OCI-LY3 (cell line): Measurements from ENCODE around the gene FBXO8.

ENCODE experiments used
- H2AFZ ChIP-seq: fragments of 200-600, 300-600 bp; shearing (Covaris generic); 2 replicates; pipeline ENCODE4 v1.6.0; 2014; ENCODE audit warnings: antibody characterized with exemption, low read depth, low read length
- H3K27ac ChIP-seq: fragments of 200-600, 300-600 bp; sonication (generic); 2 replicates; pipeline ENCODE4 v1.5.1; 2014; ENCODE audit warnings: mild to moderate bottlenecking, low read length, moderate library complexity, mixed read lengths
- H3K27me3 ChIP-seq: fragments of 200-600, 300-600 bp; sonication (generic); 2 replicates; pipeline ENCODE4 v1.6.1; 2014; ENCODE audit warnings: low read depth, low read length, mixed read lengths
- H3K36me3 ChIP-seq: fragments of 200-600, 300-600 bp; sonication (generic); replicated peaks from 2 replicates; pipeline ENCODE3; 2014; ENCODE audit warnings: low read depth, low read length, mixed read lengths
- H3K4me1 ChIP-seq: fragments of 300-600, 200-600 bp; sonication (generic); 2 replicates; pipeline ENCODE4 v1.6.1; 2014; ENCODE audit warnings: low read length, mixed read lengths
- H3K4me2 ChIP-seq: fragments of 200-600, 300-600 bp; sonication (generic); 2 replicates; pipeline ENCODE4 v1.6.1; 2014; ENCODE audit warnings: low read length, mixed read lengths
- H3K4me3 ChIP-seq: fragments of 300-600, 200-600 bp; sonication (generic); 2 replicates; pipeline ENCODE4 v1.5.1; 2014; ENCODE audit warnings: antibody characterized with exemption, mild to moderate bottlenecking, low read length, moderate library complexity
- H3K79me2 ChIP-seq: fragments of 300-600, 200-600 bp; shearing (Covaris generic); 2 replicates; pipeline ENCODE4 v1.6.1; 2014; ENCODE audit warnings: mild to moderate bottlenecking, low read length, mixed read lengths
- H3K9ac ChIP-seq: fragments of 300-600, 200-600 bp; shearing (Covaris generic); 2 replicates; pipeline ENCODE4 v1.6.0; 2014; ENCODE audit warnings: mild to moderate bottlenecking, low read length, moderate library complexity
- H3K9me3 ChIP-seq: fragments of 200-600, 300-600 bp; shearing (Covaris generic); 2 replicates; pipeline ENCODE4 v1.6.1; 2014; ENCODE audit warnings: low read length, mixed read lengths; ENCODE audit not compliant: insufficient read depth
- H4K20me1 ChIP-seq: fragments of 200-600, 300-600 bp; sonication (generic); 2 replicates; pipeline ENCODE4 v1.6.1; 2016; ENCODE audit warnings: low read length, mixed read lengths; ENCODE audit not compliant: insufficient read depth
- EZH2phosphoT487 ChIP-seq: fragments of 200-600 bp; shearing (Covaris generic); IDR thresholded peaks from 2 replicates; pipeline ENCODE4 v1.6.1; 2018; ENCODE audit warnings: antibody characterized with exemption, mixed run types, low read depth
- TF ChIP-seq, protein P1 (sequence below): fragments of 200-600, 300-600 bp; sonication (generic); IDR thresholded peaks from 2 replicates; pipeline ENCODE4 v1.5.1; 2014; ENCODE audit warnings: antibody characterized with exemption, low read length, low read depth

The FBXO8 gene

DNA sequence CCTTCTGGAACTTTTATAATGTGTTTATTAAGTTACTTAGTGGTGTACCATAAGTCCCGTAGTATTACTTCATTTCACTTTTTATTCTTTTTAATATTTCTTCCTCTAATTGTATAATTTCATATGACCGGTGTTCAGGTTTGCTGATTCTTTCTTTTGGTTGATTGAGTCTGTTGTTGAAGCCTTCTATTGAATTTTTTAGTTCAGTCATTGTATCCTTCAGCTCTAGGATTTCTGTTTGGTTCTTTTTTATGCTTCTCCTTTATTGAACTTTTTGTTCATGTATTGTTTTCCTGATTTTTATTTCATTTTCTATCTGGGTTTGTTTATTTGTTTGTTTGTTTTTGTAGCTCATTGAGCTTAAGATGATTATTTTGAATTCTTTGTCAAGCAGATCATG lies 9.0 kb upstream of the FBXO8 start:
- no peak overlapping the region for H3K4me3 ChIP-seq
- no peak overlapping the region for H3K9ac ChIP-seq
- H3K9me3 ChIP-seq, result peaks cover 39% of the 10 kb centered on the region
- peaks cover 40% of the 10 kb centered on the region for H3K36me3 ChIP-seq
- no peaks in the 10 kb centered on the region for H4K20me1 ChIP-seq
- no peak for TF ChIP-seq EZH2phosphoT487
- TF ChIP-seq, protein P1, sequence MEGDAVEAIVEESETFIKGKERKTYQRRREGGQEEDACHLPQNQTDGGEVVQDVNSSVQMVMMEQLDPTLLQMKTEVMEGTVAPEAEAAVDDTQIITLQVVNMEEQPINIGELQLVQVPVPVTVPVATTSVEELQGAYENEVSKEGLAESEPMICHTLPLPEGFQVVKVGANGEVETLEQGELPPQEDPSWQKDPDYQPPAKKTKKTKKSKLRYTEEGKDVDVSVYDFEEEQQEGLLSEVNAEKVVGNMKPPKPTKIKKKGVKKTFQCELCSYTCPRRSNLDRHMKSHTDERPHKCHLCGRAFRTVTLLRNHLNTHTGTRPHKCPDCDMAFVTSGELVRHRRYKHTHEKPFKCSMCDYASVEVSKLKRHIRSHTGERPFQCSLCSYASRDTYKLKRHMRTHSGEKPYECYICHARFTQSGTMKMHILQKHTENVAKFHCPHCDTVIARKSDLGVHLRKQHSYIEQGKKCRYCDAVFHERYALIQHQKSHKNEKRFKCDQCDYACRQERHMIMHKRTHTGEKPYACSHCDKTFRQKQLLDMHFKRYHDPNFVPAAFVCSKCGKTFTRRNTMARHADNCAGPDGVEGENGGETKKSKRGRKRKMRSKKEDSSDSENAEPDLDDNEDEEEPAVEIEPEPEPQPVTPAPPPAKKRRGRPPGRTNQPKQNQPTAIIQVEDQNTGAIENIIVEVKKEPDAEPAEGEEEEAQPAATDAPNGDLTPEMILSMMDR, result no peak
- no peak overlapping the region for H2AFZ ChIP-seq
- H3K27me3 ChIP-seq, result no peaks in the 10 kb centered on the region
- H3K4me2 ChIP-seq, result no peak overlapping the region
- no peak overlapping the region for H3K27ac ChIP-seq
- peaks cover 42% of the 10 kb centered on the region for H3K79me2 ChIP-seq
- no peaks in the 10 kb centered on the region for H3K4me1 ChIP-seq

DNA sequence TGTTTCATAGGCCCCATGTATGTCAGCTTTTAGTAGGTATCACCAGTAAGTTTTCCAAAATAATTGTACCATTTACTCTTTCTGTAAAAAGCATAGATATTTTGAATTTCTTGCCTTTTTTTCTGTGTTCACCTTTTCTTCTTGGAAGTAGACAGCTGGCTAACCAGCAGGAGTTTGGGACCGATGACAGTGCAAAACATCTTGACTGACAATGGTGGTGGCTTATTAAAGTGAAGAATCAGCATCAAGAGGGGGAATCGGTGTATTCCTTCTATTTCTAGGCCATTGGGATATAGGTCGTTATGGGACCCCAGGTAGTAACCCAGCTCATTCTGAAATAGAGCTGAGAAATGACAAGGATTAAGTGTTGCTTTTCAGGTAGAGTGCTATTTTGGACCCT lies 3.4 kb upstream of the FBXO8 start:
- Histone ChIP-seq H4K20me1 (no peaks in the 10 kb centered on the region), H3K4me1 (peaks cover 20% of the 10 kb centered on the region), H3K4me3 (no peak overlapping the region), H3K79me2 (peaks cover 71% of the 10 kb centered on the region), H3K27ac (no peak overlapping the region), H3K4me2 (no peak overlapping the region), H3K9ac (no peak overlapping the region), H2AFZ (no peak overlapping the region), H3K9me3 (peaks cover 11% of the 10 kb centered on the region; the same call in 1 of the 2 replicates), H3K27me3 (no peaks in the 10 kb centered on the region), H3K36me3 (peaks cover 23% of the 10 kb centered on the region)
- TF ChIP-seq, protein P1, result no peak
- no peak for TF ChIP-seq EZH2phosphoT487

DNA sequence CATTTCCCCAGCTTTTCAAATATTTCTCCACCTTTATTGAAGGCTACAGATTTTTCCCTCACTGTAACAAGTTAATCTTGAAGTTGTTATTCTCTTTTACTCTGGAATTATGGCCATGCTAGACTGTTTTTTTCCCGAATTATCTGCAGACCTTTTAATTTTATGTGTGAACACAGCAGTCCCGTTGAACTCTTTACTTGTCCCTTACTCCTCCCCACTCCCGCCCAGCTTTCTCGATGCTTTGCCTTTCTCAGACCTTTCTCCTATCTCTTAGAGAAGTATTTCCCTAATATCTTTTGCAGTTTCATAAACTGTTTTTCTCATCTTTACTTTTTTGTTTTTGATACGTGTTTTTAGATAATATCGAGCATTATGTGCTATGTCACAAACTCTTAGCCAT lies 1.0 kb upstream of the FBXO8 start:
- Histone ChIP-seq H4K20me1 (no peaks in the 10 kb centered on the region), H3K9ac (peak overlapping the region; percentile 93), H2AFZ (peak overlapping the region; percentile 100; the same call in 1 of the 2 replicates), H3K4me2 (peak overlapping the region; percentile 86), H3K27ac (no peak overlapping the region), H3K4me3 (peak overlapping the region; percentile 83), H3K79me2 (peaks cover 68% of the 10 kb centered on the region), H3K4me1 (peaks cover 21% of the 10 kb centered on the region), H3K9me3 (no peaks in the 10 kb centered on the region), H3K27me3 (no peaks in the 10 kb centered on the region), H3K36me3 (peaks cover 10% of the 10 kb centered on the region)
- TF ChIP-seq EZH2phosphoT487, result no peak
- TF ChIP-seq, protein P1, result no peak

DNA sequence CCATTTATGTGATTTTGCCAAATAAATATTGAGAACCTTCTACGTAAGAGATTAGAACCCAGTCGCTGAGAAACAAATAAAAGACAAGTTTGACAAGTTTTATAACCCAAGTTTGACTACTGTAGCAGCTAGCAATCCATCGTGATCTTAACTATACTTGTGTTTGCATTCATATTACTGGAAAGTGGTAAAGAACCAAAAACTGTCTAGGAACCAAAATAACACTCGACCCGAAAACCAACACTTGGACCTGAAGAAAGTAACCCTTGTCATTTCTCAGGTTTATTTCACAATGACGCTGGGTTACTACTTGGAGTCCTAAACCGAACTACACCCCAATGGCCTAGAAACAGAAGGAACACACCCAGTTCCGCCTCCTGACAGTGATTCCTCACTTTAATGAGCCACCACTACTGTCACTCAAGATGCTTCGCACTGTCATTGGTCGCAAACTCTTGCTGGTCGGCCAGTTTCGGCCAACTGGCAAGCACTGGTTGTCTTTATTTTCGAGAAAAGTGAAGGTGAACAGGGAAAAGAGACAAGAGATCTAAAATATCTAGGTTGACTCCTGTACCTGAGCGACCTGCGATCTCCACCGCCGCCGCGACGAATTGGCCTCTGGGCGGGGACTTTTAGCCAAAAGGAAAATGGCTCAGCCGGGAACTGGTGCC lies 496 bp downstream of the FBXO8 start:
- Histone ChIP-seq H3K4me1 (peaks cover 21% of the 10 kb centered on the region), H2AFZ (peak overlapping the region; percentile 100), H3K9ac (peak overlapping the region; percentile 93), H3K4me3 (peak overlapping the region; percentile 83), H3K79me2 (peaks cover 70% of the 10 kb centered on the region), H3K9me3 (no peaks in the 10 kb centered on the region), H3K4me2 (peak overlapping the region; percentile 86), H3K27me3 (no peaks in the 10 kb centered on the region), H3K36me3 (peaks cover 10% of the 10 kb centered on the region), H4K20me1 (no peaks in the 10 kb centered on the region), H3K27ac (peak overlapping the region; percentile 81)
- TF ChIP-seq, protein P1, result no peak
- no peak for TF ChIP-seq EZH2phosphoT487
